Measurements from ENCODE around the gene WDR70.
"Not testable (repeated sequence)": the region's sequence is repeated elsewhere in the genome, so short reads cannot be mapped to it uniquely, and the experiment has no call there.

The WDR70 gene

DNA sequence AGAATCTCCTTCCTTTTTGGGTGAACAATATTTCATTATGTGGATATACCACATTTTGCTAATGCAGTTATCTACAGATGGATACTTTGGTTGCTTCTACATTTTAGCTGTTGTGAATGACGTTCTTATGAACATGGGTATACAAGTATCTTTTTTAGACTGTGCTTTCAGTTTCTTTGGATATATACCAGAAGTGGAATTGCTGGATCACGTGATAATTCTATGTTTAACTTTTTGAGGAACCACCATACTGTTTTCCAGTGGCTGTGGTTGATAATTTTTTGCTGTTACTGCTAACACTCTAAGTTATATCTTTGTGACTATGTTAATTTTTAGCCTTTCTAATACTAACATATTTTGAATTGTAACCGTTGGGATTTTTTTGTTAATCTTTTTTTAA, 12.5 kb downstream of the WDR70 start:
- no peak overlapping the region for H3K27ac ChIP-seq
- H3K4me3 ChIP-seq: no peak overlapping the region
- DNase-seq (ENCODE audit: low spot score): no peak
- TF ChIP-seq, protein P1, sequence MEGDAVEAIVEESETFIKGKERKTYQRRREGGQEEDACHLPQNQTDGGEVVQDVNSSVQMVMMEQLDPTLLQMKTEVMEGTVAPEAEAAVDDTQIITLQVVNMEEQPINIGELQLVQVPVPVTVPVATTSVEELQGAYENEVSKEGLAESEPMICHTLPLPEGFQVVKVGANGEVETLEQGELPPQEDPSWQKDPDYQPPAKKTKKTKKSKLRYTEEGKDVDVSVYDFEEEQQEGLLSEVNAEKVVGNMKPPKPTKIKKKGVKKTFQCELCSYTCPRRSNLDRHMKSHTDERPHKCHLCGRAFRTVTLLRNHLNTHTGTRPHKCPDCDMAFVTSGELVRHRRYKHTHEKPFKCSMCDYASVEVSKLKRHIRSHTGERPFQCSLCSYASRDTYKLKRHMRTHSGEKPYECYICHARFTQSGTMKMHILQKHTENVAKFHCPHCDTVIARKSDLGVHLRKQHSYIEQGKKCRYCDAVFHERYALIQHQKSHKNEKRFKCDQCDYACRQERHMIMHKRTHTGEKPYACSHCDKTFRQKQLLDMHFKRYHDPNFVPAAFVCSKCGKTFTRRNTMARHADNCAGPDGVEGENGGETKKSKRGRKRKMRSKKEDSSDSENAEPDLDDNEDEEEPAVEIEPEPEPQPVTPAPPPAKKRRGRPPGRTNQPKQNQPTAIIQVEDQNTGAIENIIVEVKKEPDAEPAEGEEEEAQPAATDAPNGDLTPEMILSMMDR (IDR thresholded peaks at IDR 0.05): no peak

DNA sequence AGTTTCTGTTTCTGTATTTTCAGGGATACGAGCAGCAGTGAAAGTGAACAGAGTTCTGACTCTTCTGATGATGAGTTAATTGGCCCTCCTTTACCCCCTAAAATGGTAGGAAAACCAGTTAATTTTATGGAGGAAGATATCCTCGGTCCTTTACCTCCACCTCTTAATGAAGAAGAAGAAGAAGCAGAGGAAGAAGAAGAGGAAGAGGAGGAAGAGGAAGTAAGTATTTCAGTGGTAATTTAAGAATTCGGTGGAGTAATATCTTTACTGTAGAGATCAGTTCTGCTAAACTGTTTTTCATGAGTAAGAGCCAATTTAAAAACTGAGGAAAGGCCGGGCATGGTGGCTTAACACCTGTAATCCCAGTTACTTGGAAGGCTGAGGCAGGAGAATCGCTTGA, 17.2 kb downstream of the WDR70 start:
- no peak overlapping the region for H3K27ac ChIP-seq
- DNase-seq (ENCODE audit: low spot score): no peak
- TF ChIP-seq, protein P1 (IDR thresholded peaks at IDR 0.05): no peak

DNA sequence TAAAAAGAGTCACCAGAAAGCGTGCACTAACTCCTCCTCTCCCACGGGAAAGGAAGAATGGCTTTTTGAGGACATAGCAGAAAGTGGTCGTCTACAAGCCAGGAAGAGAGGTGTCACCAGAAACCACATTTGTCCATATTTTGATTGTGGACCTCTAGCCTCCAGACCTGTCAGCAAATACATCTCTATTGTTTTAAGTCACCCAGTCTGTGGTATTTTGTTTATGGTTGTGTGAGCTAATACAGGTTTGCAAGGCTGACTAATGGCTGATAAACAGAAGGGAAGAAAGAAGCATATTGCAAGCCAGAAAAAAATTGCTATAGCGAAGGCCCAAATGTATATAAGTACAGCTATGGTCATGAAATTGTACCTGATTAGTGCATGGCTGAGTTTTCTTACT, 21.4 kb downstream of the WDR70 start:
- no peak overlapping the region for H3K27ac ChIP-seq
- no peak overlapping the region for H3K4me3 ChIP-seq
- TF ChIP-seq, protein P1 (IDR thresholded peaks at IDR 0.05): no peak
- no peak for DNase-seq (ENCODE audit: low spot score)

More for the DNA sequence above, 17.2 kb downstream of the WDR70 start:
- no peak overlapping the region for H3K4me3 ChIP-seq

DNA sequence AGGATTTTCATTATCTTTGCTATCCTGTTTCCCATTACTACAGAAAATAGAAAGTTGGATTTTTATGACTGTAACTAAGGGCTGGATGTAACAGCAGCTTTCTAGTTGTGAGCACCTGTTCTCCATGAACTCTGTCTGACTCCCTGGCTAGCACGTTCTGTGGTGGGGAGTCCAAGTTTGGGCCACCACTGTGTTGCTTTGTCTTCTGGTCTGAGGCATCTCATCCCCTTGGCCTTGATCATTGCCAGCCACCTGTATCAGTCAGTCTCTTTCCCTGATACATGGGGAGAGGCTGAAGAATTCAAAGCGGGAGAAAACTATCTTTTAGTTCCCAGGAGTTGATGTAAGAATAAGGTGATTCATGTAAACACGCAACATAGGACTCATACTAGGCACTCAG, 33.4 kb downstream of the WDR70 start:
- no peak for DNase-seq (ENCODE audit: low spot score)
- TF ChIP-seq, protein P1 (IDR thresholded peaks at IDR 0.05): no peak
- H3K4me3 ChIP-seq: no peak overlapping the region
- no peak overlapping the region for H3K27ac ChIP-seq

DNA sequence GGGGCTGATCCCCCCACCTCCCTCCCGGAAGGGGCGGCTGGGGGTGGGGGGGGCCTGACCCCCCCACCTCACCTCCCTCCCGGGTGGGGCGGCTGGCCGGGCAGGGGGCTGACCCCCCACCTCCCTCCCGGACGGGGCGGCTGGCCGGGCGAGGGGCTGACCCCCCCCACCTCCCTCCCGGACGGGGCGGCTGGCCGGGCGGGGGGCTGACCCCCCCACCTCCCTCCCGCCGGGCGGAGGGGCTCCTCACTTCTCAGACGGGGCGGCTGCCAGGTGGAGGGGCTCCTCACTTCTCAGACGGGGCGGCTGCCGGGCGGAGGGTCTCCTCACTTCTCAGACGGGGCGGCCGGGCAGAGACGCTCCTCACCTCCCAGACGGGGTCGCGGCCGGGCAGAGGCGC, 36.3 kb downstream of the WDR70 start:
- DNase-seq (ENCODE audit: low spot score); H3K4me3 ChIP-seq: not testable (repeated sequence)

DNA sequence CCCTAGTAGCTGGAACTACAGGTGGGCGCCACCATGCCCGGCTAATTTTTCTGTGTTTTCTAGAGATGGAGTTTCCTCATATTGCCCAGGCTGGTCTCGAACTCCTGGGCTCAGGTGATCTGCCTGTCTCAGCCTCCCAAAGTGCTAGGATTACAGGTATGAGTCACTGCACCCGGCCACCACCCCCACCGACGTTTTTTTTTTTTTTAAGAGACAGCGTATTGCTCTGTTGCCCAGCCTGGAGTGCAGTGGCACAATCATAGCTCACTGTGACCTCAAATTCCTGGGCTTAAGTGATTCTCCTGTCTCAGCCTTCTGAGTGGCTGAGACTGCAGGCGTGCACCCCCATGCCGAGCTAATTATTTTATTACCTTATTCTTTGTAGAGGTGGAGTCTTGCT, 38.2 kb downstream of the WDR70 start:
- Histone ChIP-seq H3K27ac (no peak overlapping the region), H3K4me3 (no peak overlapping the region)
- no peak for DNase-seq (ENCODE audit: low spot score)
- TF ChIP-seq, protein P1 (IDR thresholded peaks at IDR 0.05): no peak

More for the DNA sequence above, 36.3 kb downstream of the WDR70 start:
- not testable (repeated sequence) for H3K27ac ChIP-seq

DNA sequence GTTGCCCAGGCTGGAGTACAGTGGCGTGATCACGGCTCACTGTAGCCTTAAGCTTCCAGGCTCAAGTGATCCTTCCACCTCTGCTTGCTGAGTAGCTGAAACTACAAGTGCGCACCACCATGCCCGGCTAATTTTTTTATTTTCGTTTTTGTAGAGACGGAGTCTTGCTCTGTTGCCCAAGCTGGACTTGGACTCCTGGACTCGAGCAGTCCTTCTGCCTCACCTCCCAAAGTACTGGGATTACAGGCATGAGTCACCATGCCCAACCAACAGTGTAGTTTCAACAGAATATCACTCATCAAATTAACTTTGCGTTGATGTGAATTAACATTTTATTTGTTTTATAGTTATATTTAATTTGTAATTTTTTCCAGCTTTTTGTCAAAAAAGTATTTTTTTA, 45.3 kb downstream of the WDR70 start:
- Histone ChIP-seq H3K4me3 (no peak overlapping the region), H3K27ac (no peak overlapping the region)
- TF ChIP-seq, protein P1 (IDR thresholded peaks at IDR 0.05): no peak
- no peak for DNase-seq (ENCODE audit: low spot score)

DNA sequence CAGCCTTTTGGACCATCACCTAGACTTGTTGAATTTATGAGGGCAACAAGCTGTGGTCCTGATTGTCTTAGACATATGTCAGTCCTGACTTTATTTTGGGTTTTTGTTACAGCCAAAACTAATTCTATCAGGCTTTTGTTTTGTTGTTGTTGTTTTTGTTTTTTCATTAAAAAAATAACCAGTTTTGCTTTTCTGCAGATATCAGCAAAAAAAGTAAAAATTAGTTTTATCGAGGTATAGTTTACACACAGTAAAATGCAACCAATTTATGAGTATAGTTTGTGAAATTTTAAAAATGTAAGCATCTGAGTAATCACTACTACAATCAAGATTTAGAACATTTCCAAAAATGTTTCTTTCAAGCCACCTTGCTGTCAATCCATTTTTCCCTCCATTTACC, 48.9 kb downstream of the WDR70 start:
- TF ChIP-seq, protein P1 (IDR thresholded peaks at IDR 0.05): no peak
- DNase-seq (ENCODE audit: low spot score): no peak

More for the DNA sequence above, 48.9 kb downstream of the WDR70 start:
- Histone ChIP-seq H3K4me3 (no peak overlapping the region), H3K27ac (no peak overlapping the region)

Measured in coronary artery (tissue), 2 donors.